Esophagus muscularis mucosa (tissue), 4 donors: Measurements from ENCODE around the gene CHML. TPM values are rescaled to one million over a fixed set of nuclear protein-coding genes. Genes with fewer than 3 reads are reported as not detected.

Experiments
- DNase-seq: peaks from one replicate; pipeline ENCODE4 v3.0.0-alpha.2; 2017; ENCODE audit errors: extremely low spot score
- H3K27ac ChIP-seq, 4 donors: fragments of 200-600 bp; sonication (generic); replicated peaks in 1 of 4; 1 replicate in 3 of 4; 2 replicates in 1 of 4; pipeline ENCODE4 v1.5.1; 2016 to 2019; ENCODE audit warnings: mild to moderate bottlenecking in 1 of 4
- H3K27me3 ChIP-seq, 4 donors: fragments of 200-600 bp; sonication (generic); one replicate each; pipeline versions ENCODE4 v1.5.1 to v1.6.0; 2016 to 2019
- H3K36me3 ChIP-seq, 4 donors: fragments of 200-600 bp; sonication (generic); one replicate each; pipeline ENCODE4 v1.5.1; 2016 to 2019
- H3K4me1 ChIP-seq, 4 donors: fragments of 200-600 bp; sonication (generic); one replicate each; pipeline ENCODE4 v1.5.1; 2016 to 2019
- H3K4me3 ChIP-seq, 4 donors: fragments of 200-600 bp; sonication (generic); 1 replicate in 2 of 4; 2 replicates in 2 of 4; pipeline ENCODE4 v1.5.1; 2016 to 2019; ENCODE audit warnings: mild to moderate bottlenecking in 4 of 4, moderate library complexity in 1 of 4
- H3K9me3 ChIP-seq, 4 donors: fragments of 200-600 bp; sonication (generic); 1 replicate in 3 of 4; 2 replicates in 1 of 4; pipeline ENCODE4 v1.5.1; 2016 to 2019
- EP300 ChIP-seq: sonication (generic); formaldehyde crosslinking; IDR thresholded peaks from one replicate; pipeline ENCODE4 v1.6.1; 2017; ENCODE audit warnings: antibody characterized with exemption
- POLR2A ChIP-seq: fragments of 450-650 bp; IDR thresholded peaks from one replicate; pipeline ENCODE4 v1.6.1; 2017; ENCODE audit warnings: antibody characterized with exemption, moderate library complexity, mild to moderate bottlenecking, low read depth
- POLR2AphosphoS5 ChIP-seq, 2 donors: sonication (generic); formaldehyde crosslinking; IDR thresholded peaks; one replicate each; pipeline ENCODE4 v1.6.1; 2017; ENCODE audit warnings: antibody characterized with exemption in 2 of 2
- WGBS: methylation state at CpG from one replicate; pipeline ENCODE4 v1.1.5; 2018; 5-methylcytosine and 5-hydroxymethylcytosine counted together
- intact Hi-C: fragments of 100-400 bp; cut with DNase I; formaldehyde crosslinking; loops from one replicate; pipeline ENCODE4 v1.15.1; 2023
- total RNA-seq, 4 donors: library from RNA; depleted of rRNA; stranded (reverse); fragments of >200 nt; gene quantifications; one replicate each; pipeline versions ENCODE4 v1.1.0 to v1.2.1, GENCODE V29; 2016
- TF ChIP-seq, protein P1 (sequence below), 3 experiments: fragments of 200-600 bp in 2 of 3; fragments of 450-650 bp in 1 of 3; sonication (generic) in 2 of 3; IDR thresholded peaks; one replicate each; pipeline ENCODE4 v1.5.1; 2017 to 2019; ENCODE audit warnings: antibody characterized with exemption in 3 of 3, mild to moderate bottlenecking in 2 of 3, moderate library complexity in 1 of 3

CHML gene
- total RNA-seq, 4 donors from 2014 or later: 4.6 to 8.2 (median 5.0) TPM

GRCh38 chr1:241590719-241591118 lies 49.5 kb downstream of the CHML start:
- Histone ChIP-seq H3K4me1 (no peaks in the 10 kb centered on the region), H3K4me3 (no peak overlapping the region), H3K27ac (no peak overlapping the region), H3K9me3 (no peaks in the 10 kb centered on the region), H3K36me3 (no peaks in the 10 kb centered on the region), H3K27me3 (no peaks in the 10 kb centered on the region)
- TF ChIP-seq, protein P1, sequence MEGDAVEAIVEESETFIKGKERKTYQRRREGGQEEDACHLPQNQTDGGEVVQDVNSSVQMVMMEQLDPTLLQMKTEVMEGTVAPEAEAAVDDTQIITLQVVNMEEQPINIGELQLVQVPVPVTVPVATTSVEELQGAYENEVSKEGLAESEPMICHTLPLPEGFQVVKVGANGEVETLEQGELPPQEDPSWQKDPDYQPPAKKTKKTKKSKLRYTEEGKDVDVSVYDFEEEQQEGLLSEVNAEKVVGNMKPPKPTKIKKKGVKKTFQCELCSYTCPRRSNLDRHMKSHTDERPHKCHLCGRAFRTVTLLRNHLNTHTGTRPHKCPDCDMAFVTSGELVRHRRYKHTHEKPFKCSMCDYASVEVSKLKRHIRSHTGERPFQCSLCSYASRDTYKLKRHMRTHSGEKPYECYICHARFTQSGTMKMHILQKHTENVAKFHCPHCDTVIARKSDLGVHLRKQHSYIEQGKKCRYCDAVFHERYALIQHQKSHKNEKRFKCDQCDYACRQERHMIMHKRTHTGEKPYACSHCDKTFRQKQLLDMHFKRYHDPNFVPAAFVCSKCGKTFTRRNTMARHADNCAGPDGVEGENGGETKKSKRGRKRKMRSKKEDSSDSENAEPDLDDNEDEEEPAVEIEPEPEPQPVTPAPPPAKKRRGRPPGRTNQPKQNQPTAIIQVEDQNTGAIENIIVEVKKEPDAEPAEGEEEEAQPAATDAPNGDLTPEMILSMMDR (IDR thresholded peaks at IDR 0.05): no peak
- no peak for TF ChIP-seq POLR2A
- no peak for TF ChIP-seq POLR2AphosphoS5 (IDR thresholded peaks at IDR 0.05)
- TF ChIP-seq EP300: no peak
- intact Hi-C loops: no loop called here
- no peak for DNase-seq
- 60% methylated on average over 4 of the region's 4 CpGs for WGBS

Other genes with a start within 250 kb of the CHML start
- 10 to 100 TPM; 63.6 to 83.4 (median 69.1) TPM for gene FH, start 120.6 kb downstream of the CHML start, total RNA-seq
- under 1 TPM in 3 of 4 donors, not detected in 1; 0.29 to 0.83 (median 0.42) TPM for gene KMO, start 108.0 kb downstream of the CHML start, total RNA-seq
- gene OPN3, start within 50 bp of the CHML start, total RNA-seq: 10 to 100 TPM in 2 of 4 donors, 1 to 10 TPM in 2; 5.3 to 12.4 (median 8.0) TPM
- gene WDR64, start 11.9 kb upstream of the CHML start, total RNA-seq: not detected
- gene EXO1, start 207.8 kb upstream of the CHML start, total RNA-seq: 1 to 10 TPM in 2 of 4 donors, under 1 TPM in 1, not detected in 1; 0.46 to 1.5 (median 1.4) TPM